HG03139 (cell line): ENCODE data around the gene MYO9A.
"Not testable (repeated sequence)": the region's sequence is repeated elsewhere in the genome, so short reads cannot be mapped to it uniquely, and the experiment has no call there.

ENCODE experiments used
- ATAC-seq: cut with Tn5 transposase; IDR thresholded peaks from one replicate; pipeline ENCODE4 v1.9.1; 2021; ENCODE audit not compliant: unreplicated experiment

The MYO9A gene

GRCh38 chr15:72053297-72053696 is 64.7 kb downstream of the MYO9A start:
- not testable (repeated sequence) for ATAC-seq

DNA sequence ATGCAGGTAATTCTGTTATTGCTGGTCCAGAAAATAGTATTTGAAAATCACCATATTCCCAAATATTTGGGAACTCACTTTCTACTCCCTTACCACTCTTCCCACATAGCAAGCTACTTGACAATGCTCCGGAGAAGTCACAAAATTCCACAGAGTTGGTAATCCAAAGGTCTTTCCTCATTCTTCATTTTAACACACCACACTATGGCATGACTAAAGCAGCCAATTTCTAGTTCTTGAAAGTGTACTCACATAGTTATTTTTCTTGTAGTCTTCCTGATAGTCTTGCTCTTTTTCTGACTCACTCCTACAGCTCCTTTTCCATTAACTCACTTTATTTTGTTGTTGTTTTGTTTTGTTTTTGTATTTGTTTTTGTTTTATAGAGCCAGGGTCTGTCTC is 67.2 kb downstream of the MYO9A start:
- no peak for ATAC-seq

- ATAC-seq, result no peak
These were observed 70.9 kb downstream of the MYO9A start for GRCh38 chr15:72047020-72047419.

DNA sequence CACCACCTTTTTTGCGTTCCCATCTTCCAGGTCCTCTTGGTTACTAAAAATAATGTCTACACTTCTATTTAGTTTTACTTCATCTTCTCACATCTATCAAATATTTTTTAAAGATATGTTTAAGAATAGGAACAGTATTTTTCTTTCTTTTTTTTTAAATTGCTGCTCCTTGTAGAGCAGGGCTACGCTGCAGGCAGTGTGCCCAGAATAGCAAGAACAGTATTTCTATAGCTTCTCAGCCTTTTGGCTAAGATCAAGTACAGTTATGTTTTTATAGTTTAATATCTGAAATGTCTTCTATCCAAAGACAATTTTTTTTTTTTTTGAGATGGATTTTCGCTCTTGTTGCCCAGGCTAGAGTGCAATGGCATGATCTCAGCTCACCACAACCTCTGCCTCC is 73.0 kb downstream of the MYO9A start:
- no peak for ATAC-seq

DNA sequence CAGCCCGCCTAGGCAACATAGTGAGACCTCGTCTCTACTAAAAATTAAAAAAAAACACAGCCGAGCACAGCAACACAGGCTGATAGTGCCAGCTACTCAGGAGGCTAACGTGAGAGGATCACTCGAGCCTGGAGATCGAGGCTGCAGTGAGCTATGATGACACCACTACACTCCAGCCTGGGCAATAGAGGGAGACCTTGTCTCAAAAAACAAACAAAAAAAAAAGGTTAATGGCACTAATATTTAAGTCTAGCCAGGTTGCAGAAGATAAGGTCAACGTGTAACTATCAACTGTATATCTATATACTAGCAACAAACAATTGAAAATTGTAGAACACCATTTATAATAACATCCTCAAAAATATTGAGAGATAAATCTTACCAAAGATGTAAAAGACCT is 75.1 kb downstream of the MYO9A start:
- no peak for ATAC-seq

- ATAC-seq, result no peak
These were observed 75.9 kb downstream of the MYO9A start for GRCh38 chr15:72042054-72042453.

GRCh38 chr15:72037321-72037720 is 80.6 kb downstream of the MYO9A start:
- no peak for ATAC-seq

GRCh38 chr15:72034859-72035650 is 82.9 kb downstream of the MYO9A start:
- ATAC-seq, result no peak

GRCh38 chr15:72034351-72034750 is 83.6 kb downstream of the MYO9A start:
- ATAC-seq, result no peak

- ATAC-seq, result no peak
These were observed 84.2 kb downstream of the MYO9A start for GRCh38 chr15:72033711-72034110.

DNA sequence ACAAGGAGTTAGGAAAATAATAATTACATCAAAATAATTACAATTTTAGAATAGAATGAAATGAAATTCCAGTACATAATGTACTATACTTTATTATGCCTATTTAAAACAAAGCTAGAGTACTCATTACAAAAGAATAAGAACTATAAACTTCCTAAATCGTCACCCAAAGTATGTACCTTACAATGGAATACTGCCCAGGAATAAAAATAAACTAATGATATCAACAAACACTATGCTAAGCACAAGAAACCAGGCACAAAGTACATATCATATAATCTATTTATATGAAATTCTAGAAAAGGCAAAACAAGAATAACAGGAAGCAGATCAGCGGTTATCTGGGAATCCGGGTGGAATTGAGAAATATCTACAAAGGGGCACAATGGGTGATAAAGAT is 84.7 kb downstream of the MYO9A start:
- ATAC-seq, result no peak

DNA sequence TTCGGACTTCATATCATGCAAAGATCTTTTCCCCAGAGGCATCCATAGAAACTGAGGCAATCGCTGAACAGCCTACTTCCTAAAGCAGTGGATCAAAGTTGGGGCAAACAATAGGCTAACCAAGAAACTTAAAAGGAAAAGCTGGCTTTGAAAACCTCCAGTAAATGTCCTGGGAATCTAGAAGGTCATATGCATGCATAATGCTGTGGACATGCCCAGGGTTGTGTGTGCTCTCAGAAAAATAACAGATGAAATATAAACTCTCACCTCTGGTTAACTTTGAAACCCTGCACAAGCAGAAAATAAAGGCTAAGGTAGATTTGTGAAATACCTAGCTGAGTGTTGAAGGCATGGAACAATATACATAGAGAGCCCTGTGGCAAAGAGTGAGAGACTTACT is 96.3 kb downstream of the MYO9A start:
- ATAC-seq, result no peak

- no peak for ATAC-seq
These were observed 97.2 kb downstream of the MYO9A start for GRCh38 chr15:72020799-72021198.

DNA sequence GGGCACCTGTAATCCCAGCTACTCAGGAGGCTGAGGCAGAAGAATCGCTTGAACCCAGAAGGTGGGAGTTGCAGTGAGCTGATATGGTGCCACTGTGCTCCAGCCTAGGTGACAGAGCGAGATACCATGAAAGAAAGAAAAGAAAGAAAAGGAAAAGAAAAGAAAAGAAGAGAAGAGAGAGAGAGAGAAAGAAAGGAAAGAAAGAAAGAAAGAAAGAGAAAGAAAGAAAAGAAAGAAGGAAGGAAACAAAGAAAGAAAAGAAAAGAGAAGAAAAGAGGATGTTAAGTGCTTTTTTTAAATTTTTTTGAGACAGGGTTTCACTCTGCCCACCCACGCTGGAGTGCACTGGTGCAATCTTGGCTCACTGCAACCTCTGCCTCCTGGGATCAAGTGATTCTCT is 103.4 kb downstream of the MYO9A start:
- ATAC-seq, result not testable (repeated sequence)

GRCh38 chr15:72013703-72014102 is 104.2 kb downstream of the MYO9A start:
- ATAC-seq, result no peak

GRCh38 chr15:72011302-72011942 is 106.5 kb downstream of the MYO9A start:
- ATAC-seq, result no peak

GRCh38 chr15:72009222-72009621 is 108.7 kb downstream of the MYO9A start:
- ATAC-seq, result no peak

DNA sequence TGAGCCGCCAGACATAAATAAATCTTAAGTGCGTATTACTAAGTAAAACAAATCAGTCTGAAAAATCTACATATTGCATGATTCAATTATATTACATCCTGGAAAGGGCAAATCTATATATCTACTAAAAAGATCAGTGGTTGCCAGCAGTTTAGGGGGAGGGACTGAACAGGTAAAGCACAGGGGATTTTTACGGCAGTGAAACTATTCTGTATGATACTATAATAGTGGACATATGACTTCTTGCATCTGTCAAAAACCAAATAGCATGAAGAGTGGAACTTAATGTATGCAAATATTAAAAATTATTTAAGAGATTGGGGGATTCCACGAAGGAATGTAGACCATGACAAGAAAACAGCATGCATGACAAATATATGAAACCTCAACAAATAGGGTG is 111.6 kb downstream of the MYO9A start:
- ATAC-seq, result no peak

DNA sequence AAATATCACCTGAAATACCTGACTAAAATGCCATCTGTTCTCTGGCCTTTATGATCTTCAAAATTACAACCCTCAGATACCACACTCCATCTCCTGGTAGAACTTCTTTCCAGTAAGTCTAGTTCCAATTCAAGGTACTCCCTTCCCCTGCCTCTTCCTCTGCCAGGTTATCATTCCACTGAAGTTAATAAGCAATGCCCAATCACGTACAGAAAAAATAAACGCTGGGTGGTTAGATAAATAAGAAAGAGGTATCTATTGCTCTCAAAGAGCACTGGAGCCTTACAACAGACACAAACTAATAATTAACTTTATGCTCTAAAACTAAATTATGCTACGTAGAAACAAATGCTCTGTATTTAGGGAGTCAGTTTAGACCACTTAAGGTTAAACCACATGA is 112.5 kb downstream of the MYO9A start:
- no peak for ATAC-seq

DNA sequence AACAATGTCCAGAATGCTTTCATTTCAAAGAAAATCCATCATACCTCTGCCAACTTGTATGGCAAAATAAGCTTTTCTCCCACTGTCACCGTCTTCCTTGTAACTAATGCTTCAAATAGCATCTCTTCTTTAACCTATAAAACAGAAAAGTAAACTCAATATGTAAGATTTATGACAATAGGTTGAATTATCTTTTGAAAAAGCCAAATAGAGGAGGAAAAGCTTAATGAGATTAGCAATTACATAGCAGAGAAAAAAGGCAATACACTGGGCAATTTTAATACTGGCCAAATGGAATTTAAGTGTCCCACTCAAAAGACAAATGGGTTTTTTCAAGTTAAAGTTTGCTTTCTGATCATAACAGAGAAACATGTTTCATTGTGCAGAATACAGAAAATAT is 118.1 kb downstream of the MYO9A start:
- no peak for ATAC-seq

DNA sequence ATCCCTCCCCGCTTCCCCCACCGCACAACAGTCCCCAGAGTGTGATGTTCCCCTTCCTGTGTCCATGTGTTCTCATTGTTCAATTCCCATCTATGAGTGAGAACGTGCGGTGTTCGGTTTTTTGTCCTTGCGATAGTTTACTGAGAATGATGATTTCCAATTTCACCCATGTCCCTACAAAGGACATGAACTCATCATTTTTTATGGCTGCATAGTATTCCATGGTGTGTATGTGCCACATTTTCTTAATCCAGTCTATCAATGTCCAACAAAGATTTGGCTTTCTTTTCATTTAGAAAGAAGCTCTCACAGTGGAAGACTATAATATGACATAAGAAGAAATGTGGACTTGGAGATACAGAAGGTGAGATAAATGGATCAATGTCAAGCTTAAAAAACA is 119.2 kb downstream of the MYO9A start:
- not testable (repeated sequence) for ATAC-seq

DNA sequence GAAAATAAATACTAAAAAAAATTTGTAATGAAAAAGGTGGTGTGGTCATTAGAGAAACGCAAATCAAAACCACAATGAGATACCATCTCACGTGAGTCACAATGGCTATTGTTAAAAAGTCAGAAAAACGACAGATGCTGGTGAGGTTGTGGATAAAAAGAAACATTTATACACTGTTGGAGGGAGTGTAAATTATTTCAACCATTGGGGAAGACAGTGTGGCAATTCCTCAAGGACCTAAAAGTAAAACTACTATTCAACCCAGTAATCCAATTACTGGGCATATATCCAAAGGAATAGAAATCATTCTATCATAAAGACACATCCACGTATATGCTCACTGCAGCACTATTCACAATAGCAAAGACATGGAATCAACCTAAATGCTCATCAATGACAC is 120.3 kb downstream of the MYO9A start:
- no peak for ATAC-seq

GRCh38 chr15:71975816-71976150 is 142.2 kb downstream of the MYO9A start:
- no peak for ATAC-seq
